HG02763 (cell line): ENCODE measurements around the gene YPEL4.

Source experiments
- ATAC-seq: cut with Tn5 transposase; IDR thresholded peaks from one replicate; pipeline ENCODE4 v1.9.1; 2021; ENCODE audit warnings: mild to moderate bottlenecking, moderate library complexity; ENCODE audit not compliant: unreplicated experiment

The YPEL4 gene

DNA sequence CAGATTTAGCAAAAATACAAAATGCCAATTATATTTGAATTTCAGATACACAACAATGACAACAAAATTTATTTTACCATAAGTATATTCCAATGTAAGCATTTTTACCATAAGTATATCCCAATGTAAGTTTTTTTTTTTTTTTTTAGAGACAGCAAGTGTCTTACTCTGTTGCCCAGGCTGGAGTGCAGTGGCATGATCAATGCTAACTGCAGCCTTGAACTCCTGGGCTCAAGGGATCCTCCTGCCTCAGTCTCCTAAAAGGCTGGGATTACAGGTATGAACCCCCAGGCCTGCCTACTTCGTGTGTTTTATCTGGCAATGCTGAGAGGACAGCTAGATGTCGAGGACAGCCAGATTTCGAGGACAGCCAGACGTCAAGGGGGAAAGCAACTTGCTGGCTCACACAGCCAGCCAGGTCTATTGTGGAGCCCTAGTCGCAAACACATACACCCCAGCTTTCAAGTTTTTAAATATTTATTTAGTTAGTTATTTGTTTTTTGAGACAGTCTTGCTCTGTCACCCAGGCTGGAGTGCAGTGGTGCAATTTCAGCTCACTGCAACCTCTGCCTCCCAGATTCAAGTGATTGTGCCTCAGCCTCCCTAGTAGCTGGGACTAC is 53.3 kb downstream of the YPEL4 start:
- ATAC-seq: no peak
